OCI-LY3 (cell line): ENCODE data around the gene NADK.

Experiments
- CTCF ChIP-seq: fragments of 200-600, 300-600 bp; sonication (generic); IDR thresholded peaks from 2 replicates; pipeline ENCODE4 v1.5.1; 2014; ENCODE audit warnings: antibody characterized with exemption, low read length, low read depth
- EZH2phosphoT487 ChIP-seq: fragments of 200-600 bp; shearing (Covaris generic); IDR thresholded peaks from 2 replicates; pipeline ENCODE4 v1.6.1; 2018; ENCODE audit warnings: antibody characterized with exemption, mixed run types, low read depth

GRCh38 chr1:1782399-1783221 lies 4.3 kb upstream of the NADK start:
- TF ChIP-seq CTCF: no peak
- TF ChIP-seq EZH2phosphoT487: no peak
